HG02938 (cell line): ENCODE data around the gene SLC10A1.
"Not testable (repeated sequence)": the region's sequence is repeated elsewhere in the genome, so short reads cannot be mapped to it uniquely, and the experiment has no call there.

Experiments used
- ATAC-seq: cut with Tn5 transposase; IDR thresholded peaks from one replicate; pipeline ENCODE4 v1.9.1; 2021; ENCODE audit warnings: mild to moderate bottlenecking, moderate library complexity; ENCODE audit not compliant: unreplicated experiment

Gene SLC10A1

GRCh38 chr14:69796797-69797500, at the start of gene SLC10A1:
TSS of gene SLC10A1 (minus strand) at chr14:69797241. CDS start at chr14:69797155, 86 bp downstream.
- no peak for ATAC-seq

- no peak for ATAC-seq
Observed at GRCh38 chr14:69845787-69846186, 48.7 kb upstream of the SLC10A1 start.

GRCh38 chr14:69845050-69845581, 48.1 kb upstream of the SLC10A1 start:
- no peak for ATAC-seq

- ATAC-seq = no peak
Observed at GRCh38 chr14:69844171-69844570, 47.1 kb upstream of the SLC10A1 start.

- ATAC-seq = no peak
Observed at GRCh38 chr14:69842686-69843420, 45.8 kb upstream of the SLC10A1 start.

GRCh38 chr14:69841656-69842055, 44.6 kb upstream of the SLC10A1 start:
- no peak for ATAC-seq

- ATAC-seq = no peak
Observed at GRCh38 chr14:69839661-69840060, 42.6 kb upstream of the SLC10A1 start.

GRCh38 chr14:69838881-69839416, 41.9 kb upstream of the SLC10A1 start:
- no peak for ATAC-seq

- ATAC-seq = no peak
Observed at GRCh38 chr14:69828879-69829278, 31.8 kb upstream of the SLC10A1 start.

GRCh38 chr14:69828354-69828753, 31.3 kb upstream of the SLC10A1 start:
- no peak for ATAC-seq

- ATAC-seq = no peak
Observed at GRCh38 chr14:69827560-69827959, 30.5 kb upstream of the SLC10A1 start.

GRCh38 chr14:69822456-69822855, 25.4 kb upstream of the SLC10A1 start:
- no peak for ATAC-seq

- ATAC-seq = no peak
Observed at GRCh38 chr14:69820991-69821390, 23.9 kb upstream of the SLC10A1 start.

GRCh38 chr14:69819607-69820006, 22.6 kb upstream of the SLC10A1 start:
- ATAC-seq = no peak

- no peak for ATAC-seq
Observed at GRCh38 chr14:69818758-69819191, 21.7 kb upstream of the SLC10A1 start.

GRCh38 chr14:69816216-69816615, 19.2 kb upstream of the SLC10A1 start:
- no peak for ATAC-seq

- no peak for ATAC-seq
Observed at GRCh38 chr14:69815556-69815955, 18.5 kb upstream of the SLC10A1 start.

GRCh38 chr14:69814397-69814796, 17.4 kb upstream of the SLC10A1 start:
- ATAC-seq = no peak

GRCh38 chr14:69813346-69813745, 16.3 kb upstream of the SLC10A1 start:
- ATAC-seq = not testable (repeated sequence)

GRCh38 chr14:69812711-69813110, 15.7 kb upstream of the SLC10A1 start:
- ATAC-seq = no peak

- no peak for ATAC-seq
Observed at GRCh38 chr14:69811868-69812252, 14.8 kb upstream of the SLC10A1 start.
